ENCODE data around the gene MDK.

DNA sequence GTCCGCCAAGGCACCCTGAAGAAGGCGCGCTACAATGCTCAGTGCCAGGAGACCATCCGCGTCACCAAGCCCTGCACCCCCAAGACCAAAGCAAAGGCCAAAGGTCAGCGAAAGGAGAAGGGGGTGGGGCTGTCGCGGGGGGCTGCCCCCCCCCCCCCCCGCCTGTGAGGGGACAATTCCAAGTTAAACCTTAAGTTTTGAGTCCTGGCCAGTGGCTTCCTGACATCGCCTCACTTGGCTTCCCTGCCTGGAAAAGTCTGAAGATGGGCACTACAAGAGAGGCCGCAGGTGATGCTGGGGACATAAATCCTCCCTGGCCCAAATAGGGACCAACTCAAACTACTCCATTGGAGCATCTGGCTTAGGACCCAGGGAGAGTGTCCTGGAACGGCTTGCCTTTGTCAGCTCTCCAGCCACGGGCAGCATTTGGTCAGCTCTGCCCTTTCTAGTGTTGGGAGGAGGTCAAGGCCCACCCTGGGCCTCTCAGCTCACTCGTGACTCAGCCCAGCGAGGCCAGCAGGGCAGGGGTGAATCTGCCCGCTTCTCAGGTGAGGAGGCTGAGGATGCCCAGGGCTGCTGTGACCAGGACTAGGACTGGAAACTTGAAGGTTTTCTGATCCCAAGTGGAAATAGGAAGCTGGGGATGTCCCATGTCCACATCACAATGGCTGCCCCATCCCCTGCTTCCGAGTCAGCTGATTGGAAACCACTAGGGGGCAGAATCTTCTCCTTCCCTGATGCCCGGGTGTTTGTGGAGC lies 1.4 kb downstream of the MDK start:
- TF ChIP-seq CTCF (IDR thresholded peaks at IDR 0.05) (peak; percentile 47 to 59 (median 48)), POLR2A (IDR thresholded peaks at IDR 0.05) (no peak)
